HG02981 (cell line): ENCODE results near the gene SEC22C.

Experiments
- ATAC-seq: cut with Tn5 transposase; IDR thresholded peaks from one replicate; pipeline ENCODE4 v1.9.1; 2021; ENCODE audit warnings: mild to moderate bottlenecking, moderate library complexity; ENCODE audit not compliant: unreplicated experiment

The SEC22C gene

DNA sequence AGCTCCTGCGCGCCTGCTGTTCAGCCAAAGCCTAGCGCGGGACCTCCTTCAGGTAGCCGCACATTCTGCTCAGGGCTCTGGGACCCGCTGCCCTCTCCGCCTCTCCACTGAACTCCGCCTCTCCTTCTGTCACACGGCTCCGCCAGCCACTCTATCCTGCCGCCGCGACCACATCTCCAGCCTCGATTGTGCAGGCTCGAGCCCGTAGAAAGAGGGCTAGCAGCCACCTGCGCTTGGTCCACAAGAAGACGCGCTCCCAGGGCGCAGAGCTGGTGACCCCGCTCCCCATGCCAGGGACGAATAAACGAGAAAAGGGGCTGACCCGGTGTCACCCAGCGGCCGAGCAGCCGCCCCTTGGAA is 80.5 kb downstream of the SEC22C start:
- no peak for ATAC-seq

DNA sequence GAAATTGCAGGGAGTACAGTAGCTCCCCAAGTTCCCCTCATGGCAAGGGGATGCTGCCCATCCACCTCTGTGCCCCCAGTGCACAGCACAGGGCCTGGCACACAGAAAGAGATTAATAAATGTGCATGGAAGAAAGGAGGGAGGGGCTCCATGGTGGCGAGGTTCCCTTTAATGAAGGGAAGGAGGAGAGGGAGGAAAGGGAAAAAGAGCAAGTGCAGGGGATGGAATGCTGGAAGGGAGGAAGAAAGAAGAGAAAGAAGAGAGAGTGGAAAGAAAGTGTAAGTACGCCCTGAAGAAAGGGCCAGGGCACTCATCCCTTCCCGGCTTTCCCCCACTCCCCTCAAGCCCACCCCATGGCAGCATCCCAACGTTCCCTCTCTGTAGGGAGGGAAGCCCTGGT is 80.9 kb downstream of the SEC22C start:
- ATAC-seq, result no peak

DNA sequence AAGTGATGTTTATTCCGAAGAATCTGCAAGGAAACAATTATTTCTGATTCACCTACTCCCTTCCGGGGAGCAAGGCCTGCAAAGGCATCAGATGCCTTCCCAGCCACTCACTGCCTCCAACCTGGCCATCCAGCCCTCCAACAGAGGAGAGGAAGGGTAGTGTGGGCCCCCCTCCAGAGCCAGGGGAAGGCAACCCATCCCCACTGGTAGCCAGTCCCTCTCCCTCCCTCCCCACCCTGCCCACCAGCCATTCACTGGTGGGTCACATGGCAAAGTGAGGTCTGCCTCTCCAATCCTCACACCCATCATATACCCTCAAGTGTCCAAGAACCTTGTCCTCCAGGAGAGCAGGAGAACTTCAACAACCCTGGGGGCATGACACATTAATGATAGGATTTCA is 81.7 kb downstream of the SEC22C start:
- ATAC-seq, result no peak

DNA sequence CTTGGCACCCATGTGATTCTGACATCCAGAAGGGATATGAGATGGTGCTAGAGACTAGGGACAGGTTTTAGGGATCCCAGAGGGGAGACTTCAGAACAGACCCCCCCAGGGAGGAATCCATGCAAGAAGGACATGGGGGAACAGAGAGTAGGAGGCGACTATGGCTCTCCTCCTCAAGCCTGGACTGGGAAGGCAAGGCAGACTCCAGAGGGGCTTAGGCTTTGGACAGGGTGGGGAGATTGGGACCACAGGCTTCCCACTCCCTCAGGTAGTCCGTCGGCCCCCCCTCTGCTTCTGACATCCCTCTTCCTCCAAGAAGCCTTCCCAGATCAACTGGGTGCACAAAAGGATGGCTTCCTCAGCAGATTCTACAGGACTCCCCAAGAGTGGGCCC is 82.3 kb downstream of the SEC22C start:
- no peak for ATAC-seq

- no peak for ATAC-seq
These were observed 82.8 kb downstream of the SEC22C start for GRCh38 chr3:42498791-42499477.

GRCh38 chr3:42498034-42498433 is 83.7 kb downstream of the SEC22C start:
- ATAC-seq, result no peak
